Trophoblast cell (in vitro differentiated cells and primary cell): Measurements from ENCODE around the gene TMEM250.

ENCODE experiments used
- DNase-seq, 2 donors: peaks; one replicate each; pipeline ENCODE4 v3.0.0-alpha.2; 2016
- H2AFZ ChIP-seq: 2 replicates; pipeline ENCODE4 v1.6.1; 2013; ENCODE audit warnings: low read length, moderate library complexity, mild to moderate bottlenecking; ENCODE audit not compliant: insufficient read depth, poor library complexity
- H2AK5ac ChIP-seq: 2 replicates; pipeline ENCODE4 v1.6.1; 2013; ENCODE audit warnings: mild to moderate bottlenecking, low read length
- H2BK120ac ChIP-seq: 2 replicates; pipeline ENCODE4 v1.6.1; 2013; ENCODE audit warnings: low read length, mild to moderate bottlenecking, moderate library complexity; ENCODE audit not compliant: insufficient read depth, poor library complexity
- H2BK12ac ChIP-seq: 2 replicates; pipeline ENCODE4 v1.6.1; 2013; ENCODE audit warnings: mild to moderate bottlenecking, low read length, moderate library complexity
- H2BK5ac ChIP-seq: 2 replicates; pipeline ENCODE4 v1.6.1; 2013; ENCODE audit warnings: low read length, low read depth, moderate library complexity, mild to moderate bottlenecking; ENCODE audit not compliant: poor library complexity
- H3K14ac ChIP-seq: 2 replicates; pipeline ENCODE4 v1.6.1; 2013; ENCODE audit warnings: mild to moderate bottlenecking, low read length
- H3K18ac ChIP-seq: 2 replicates; pipeline ENCODE4 v1.6.1; 2013; ENCODE audit warnings: mild to moderate bottlenecking, low read length
- H3K23ac ChIP-seq: 2 replicates; pipeline ENCODE4 v1.6.1; 2013; ENCODE audit warnings: low read length
- H3K27ac ChIP-seq: 2 replicates; pipeline ENCODE4 v1.5.1; 2013; ENCODE audit warnings: low read depth, mild to moderate bottlenecking, inconsistent platforms, low read length, moderate library complexity
- H3K27me3 ChIP-seq: 2 replicates; pipeline ENCODE4 v1.6.1; 2013; ENCODE audit warnings: inconsistent platforms, mild to moderate bottlenecking, low read length, moderate library complexity; ENCODE audit not compliant: insufficient read depth
- H3K36me3 ChIP-seq, 2 experiments: 1 replicate in 1 of 2; 2 replicates in 1 of 2; pipeline ENCODE4 v1.6.1; 2013; ENCODE audit warnings: low read length in 2 of 2, mild to moderate bottlenecking in 2 of 2, moderate library complexity in 1 of 2; ENCODE audit not compliant: insufficient read depth in 2 of 2, control insufficient read depth in 1 of 2
- H3K4ac ChIP-seq: 2 replicates; pipeline ENCODE4 v1.6.1; 2013; ENCODE audit warnings: low read depth, mild to moderate bottlenecking, low read length, moderate library complexity
- H3K4me1 ChIP-seq, 2 experiments: 1 replicate in 1 of 2; 2 replicates in 1 of 2; pipeline ENCODE4 v1.6.1; 2013; ENCODE audit warnings: low read length in 2 of 2, mild to moderate bottlenecking in 2 of 2, moderate library complexity in 1 of 2; ENCODE audit not compliant: insufficient read depth in 2 of 2, control insufficient read depth in 1 of 2
- H3K4me2 ChIP-seq: 2 replicates; pipeline ENCODE4 v1.6.1; 2013; ENCODE audit warnings: inconsistent platforms, mild to moderate bottlenecking, low read length, moderate library complexity
- H3K4me3 ChIP-seq: 2 replicates; pipeline ENCODE4 v1.5.1; 2013; ENCODE audit warnings: mild to moderate bottlenecking, low read depth, low read length, inconsistent platforms
- H3K79me1 ChIP-seq: one replicate; pipeline ENCODE4 v1.6.1; 2013; ENCODE audit warnings: low read length
- H3K79me2 ChIP-seq: 2 replicates; pipeline ENCODE4 v1.6.1; 2013; ENCODE audit warnings: low read length, mild to moderate bottlenecking; ENCODE audit not compliant: control insufficient read depth, insufficient read depth, poor library complexity
- H3K9ac ChIP-seq: 2 replicates; pipeline ENCODE4 v1.6.1; 2013; ENCODE audit warnings: mild to moderate bottlenecking, low read length
- H3K9me3 ChIP-seq: 2 replicates; pipeline ENCODE4 v1.6.1; 2013; ENCODE audit warnings: low read depth, mild to moderate bottlenecking, control low read depth, inconsistent platforms, low read length; ENCODE audit not compliant: insufficient read depth
- H4K12ac ChIP-seq: 2 replicates; pipeline ENCODE4 v1.6.1; 2013; ENCODE audit warnings: low read depth, mild to moderate bottlenecking, low read length, moderate library complexity
- H4K8ac ChIP-seq: 2 replicates; pipeline ENCODE4 v1.6.1; 2013; ENCODE audit warnings: low read depth, mild to moderate bottlenecking, low read length, moderate library complexity
- H4K91ac ChIP-seq: one replicate; pipeline ENCODE4 v1.6.1; 2013; ENCODE audit warnings: low read depth, mild to moderate bottlenecking, low read length, moderate library complexity
- WGBS: extraction: QIAGEN DNeasy Blood & Tissue Kit; methylation state at CpG from one replicate; pipeline ENCODE4 v1.1.7; 2013; ENCODE audit warnings: missing lambda C conversion rate; ENCODE audit not compliant: insufficient read length, insufficient coverage; ENCODE audit errors: extremely low coverage; 5-methylcytosine and 5-hydroxymethylcytosine counted together

Gene TMEM250

DNA sequence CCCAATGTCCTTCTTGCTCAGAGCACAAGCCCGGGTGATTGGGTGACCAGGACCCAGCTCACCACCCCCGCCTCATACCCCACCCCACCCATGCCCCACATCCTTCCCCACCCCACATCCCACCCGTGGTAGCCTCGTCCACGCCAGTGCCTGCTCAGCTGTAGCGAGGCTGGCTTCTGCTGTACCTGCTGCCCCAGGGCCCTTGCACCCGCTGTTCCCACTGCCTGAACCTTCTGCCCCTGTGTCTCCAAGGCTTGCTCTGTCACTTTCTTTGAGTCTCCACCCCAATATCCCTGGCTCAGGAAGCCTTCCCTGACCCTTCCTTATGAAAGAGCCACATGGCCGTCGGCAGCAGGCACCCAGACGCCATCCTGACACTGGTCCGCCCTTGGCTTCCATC, 20.5 kb downstream of the TMEM250 start:
- Histone ChIP-seq H4K12ac (no peak overlapping the region), H3K4me2 (no peak overlapping the region), H4K8ac (no peak overlapping the region), H3K36me3 (no peaks in the 10 kb centered on the region), H3K4me1 (peaks cover 10 to 14% of the 10 kb centered on the region in 2 experiments), H3K23ac (no peak overlapping the region), H2AK5ac (no peak overlapping the region), H3K27ac (no peak overlapping the region), H3K9me3 (peaks cover 1% of the 10 kb centered on the region), H3K4me3 (no peak overlapping the region), H2BK120ac (no peak overlapping the region), H2BK5ac (no peak overlapping the region), H4K91ac (no peak overlapping the region), H2AFZ (no peak overlapping the region), H3K18ac (no peak overlapping the region), H3K4ac (no peak overlapping the region), H2BK12ac (no peak overlapping the region), H3K79me1 (peaks cover 13% of the 10 kb centered on the region), H3K27me3 (no peaks in the 10 kb centered on the region), H3K14ac (no peak overlapping the region), H3K79me2 (peaks cover 11% of the 10 kb centered on the region), H3K9ac (no peak overlapping the region)
- DNase-seq: no peak
- WGBS: no CpG with 5 or more reads among the region's 11 CpGs

DNA sequence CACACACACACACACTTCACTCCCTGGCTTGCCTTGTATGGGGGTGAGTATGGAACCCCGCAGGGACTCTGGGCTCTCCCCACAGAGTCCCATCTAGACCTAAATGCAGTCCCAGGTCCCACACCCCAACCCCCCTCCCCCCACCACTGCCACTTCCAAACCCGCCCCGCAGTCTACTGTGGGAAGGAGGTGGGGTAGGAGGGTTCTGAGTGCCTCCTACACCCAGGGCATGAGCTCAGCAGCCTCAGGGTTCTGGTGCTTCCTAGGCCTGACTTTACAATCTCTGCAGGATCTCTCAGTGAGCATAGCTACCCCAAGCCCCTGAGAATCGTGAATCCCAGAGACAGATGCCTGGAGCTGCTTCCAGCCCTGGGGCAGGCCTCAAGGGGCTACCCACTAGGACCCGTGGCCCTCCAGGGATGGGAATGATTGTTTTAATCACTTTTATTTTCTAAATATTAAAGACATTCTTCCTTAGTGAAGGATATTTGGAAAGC, 22.1 kb downstream of the TMEM250 start:
- Histone ChIP-seq H3K9me3 (no peaks in the 10 kb centered on the region), H2BK120ac (no peak overlapping the region), H3K9ac (no peak overlapping the region), H3K27ac (peak overlapping the region; percentile 7), H3K4me2 (no peak overlapping the region), H2AFZ (no peak overlapping the region), H3K18ac (no peak overlapping the region), H3K4me3 (no peak overlapping the region), H3K36me3 (peaks cover 0 to 7% of the 10 kb centered on the region in 2 experiments), H2BK12ac (peak overlapping the region; percentile 38), H2BK5ac (no peak overlapping the region), H3K23ac (no peak overlapping the region), H2AK5ac (no peak overlapping the region), H3K4ac (no peak overlapping the region), H3K14ac (no peak overlapping the region), H4K12ac (peak overlapping the region; percentile 10), H3K4me1 (peaks cover 20 to 21% of the 10 kb centered on the region in 2 experiments), H3K27me3 (no peaks in the 10 kb centered on the region), H4K8ac (no peak overlapping the region), H4K91ac (peak overlapping the region; percentile 74), H3K79me1 (peaks cover 20% of the 10 kb centered on the region), H3K79me2 (peaks cover 15% of the 10 kb centered on the region)
- no CpG with 5 or more reads among the region's 5 CpGs for WGBS
- no peak for DNase-seq

DNA sequence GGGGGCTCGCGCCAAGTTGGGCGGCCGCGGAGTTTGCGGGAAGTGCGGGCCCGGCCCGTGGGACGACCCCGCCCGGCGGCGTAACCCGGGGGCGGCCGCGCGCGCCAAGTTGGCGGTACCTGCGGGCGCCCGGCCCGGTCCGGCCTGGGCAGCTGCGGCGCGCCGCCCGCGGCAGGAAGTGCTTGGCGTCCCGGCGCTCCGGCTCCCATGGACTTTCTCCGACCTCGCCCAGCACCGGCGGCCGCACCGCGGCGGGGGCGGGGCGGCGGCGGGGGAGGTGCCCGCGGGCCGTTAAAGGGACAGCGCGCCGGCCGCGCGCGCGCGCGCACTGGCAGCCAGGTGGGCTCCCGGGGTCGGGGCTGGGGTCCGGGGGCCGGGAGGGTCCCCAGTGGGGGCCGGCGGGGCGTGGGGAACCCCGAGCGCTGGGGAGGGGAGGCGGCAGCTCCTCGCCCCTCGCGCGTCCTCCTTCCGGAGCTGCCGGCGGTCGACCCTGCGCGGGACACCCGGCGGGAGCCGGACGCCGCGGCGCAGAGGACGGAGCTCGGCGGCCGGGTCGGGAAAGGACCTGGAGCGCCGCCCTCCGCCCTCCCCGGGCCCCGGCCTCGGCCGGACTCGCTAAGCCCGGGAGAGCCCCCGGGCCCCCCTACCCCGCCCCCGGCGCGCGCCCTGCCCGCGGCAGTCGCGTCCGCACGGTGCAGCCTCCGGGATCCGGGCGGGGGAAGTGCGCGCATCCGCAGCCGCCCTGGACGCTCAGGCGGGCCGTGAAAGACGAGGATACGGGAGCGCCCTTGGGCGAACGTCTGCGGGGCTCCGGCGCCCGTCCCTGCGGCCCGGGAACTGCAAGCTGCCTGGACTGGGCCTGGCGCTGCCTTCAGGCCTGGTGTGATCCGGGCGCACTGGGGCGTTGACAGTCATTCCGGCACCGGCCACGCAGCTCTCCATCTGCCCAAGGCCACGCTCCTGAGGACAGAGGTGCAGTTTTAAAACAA, 23.3 kb downstream of the TMEM250 start, which contains the start of gene NACC2:
Gene NACC2, minus strand, starts transcription at position 220 of the 989 bp plus-strand sequence. CDS start 44,768 bp downstream, outside the sequence.
- H2BK120ac ChIP-seq: peak within 1 kb of the TSS; percentile 62
- no peaks in the 10 kb centered on the region for H3K27me3 ChIP-seq
- H3K79me1 ChIP-seq: peaks cover 25% of the 10 kb centered on the region
- H3K9ac ChIP-seq: peak within 1 kb of the TSS; percentile 69
- peak within 1 kb of the TSS; percentile 87 for H3K4me2 ChIP-seq
- H3K18ac ChIP-seq: peak within 1 kb of the TSS; percentile 66
- H3K9me3 ChIP-seq: no peaks in the 10 kb centered on the region
- H3K4me3 ChIP-seq: peak within 1 kb of the TSS; percentile 75
- peak within 1 kb of the TSS; percentile 37 for H3K27ac ChIP-seq
- DNase-seq: peak; percentile 66 to 85
- peaks cover 15% of the 10 kb centered on the region for H3K79me2 ChIP-seq
- H3K23ac ChIP-seq: no peak within 1 kb of the TSS
- peak within 1 kb of the TSS; percentile 73 for H2AK5ac ChIP-seq
- H3K4me1 ChIP-seq: peaks cover 31% of the 10 kb centered on the region in 2 experiments
- peak within 1 kb of the TSS; percentile 61 for H3K4ac ChIP-seq
- H2BK12ac ChIP-seq: peak within 1 kb of the TSS; percentile 26
- peak within 1 kb of the TSS; percentile 74 for H4K91ac ChIP-seq
- H3K36me3 ChIP-seq: peaks cover 0 to 7% of the 10 kb centered on the region in 2 experiments
- peak within 1 kb of the TSS; percentile 68 for H4K8ac ChIP-seq
- peak within 1 kb of the TSS; percentile 59 for H4K12ac ChIP-seq
- peak within 1 kb of the TSS; percentile 50 for H2AFZ ChIP-seq
- WGBS: no CpG with 5 or more reads among the region's 143 CpGs
- H3K14ac ChIP-seq: peak within 1 kb of the TSS; percentile 90
- H2BK5ac ChIP-seq: peak within 1 kb of the TSS; percentile 42

DNA sequence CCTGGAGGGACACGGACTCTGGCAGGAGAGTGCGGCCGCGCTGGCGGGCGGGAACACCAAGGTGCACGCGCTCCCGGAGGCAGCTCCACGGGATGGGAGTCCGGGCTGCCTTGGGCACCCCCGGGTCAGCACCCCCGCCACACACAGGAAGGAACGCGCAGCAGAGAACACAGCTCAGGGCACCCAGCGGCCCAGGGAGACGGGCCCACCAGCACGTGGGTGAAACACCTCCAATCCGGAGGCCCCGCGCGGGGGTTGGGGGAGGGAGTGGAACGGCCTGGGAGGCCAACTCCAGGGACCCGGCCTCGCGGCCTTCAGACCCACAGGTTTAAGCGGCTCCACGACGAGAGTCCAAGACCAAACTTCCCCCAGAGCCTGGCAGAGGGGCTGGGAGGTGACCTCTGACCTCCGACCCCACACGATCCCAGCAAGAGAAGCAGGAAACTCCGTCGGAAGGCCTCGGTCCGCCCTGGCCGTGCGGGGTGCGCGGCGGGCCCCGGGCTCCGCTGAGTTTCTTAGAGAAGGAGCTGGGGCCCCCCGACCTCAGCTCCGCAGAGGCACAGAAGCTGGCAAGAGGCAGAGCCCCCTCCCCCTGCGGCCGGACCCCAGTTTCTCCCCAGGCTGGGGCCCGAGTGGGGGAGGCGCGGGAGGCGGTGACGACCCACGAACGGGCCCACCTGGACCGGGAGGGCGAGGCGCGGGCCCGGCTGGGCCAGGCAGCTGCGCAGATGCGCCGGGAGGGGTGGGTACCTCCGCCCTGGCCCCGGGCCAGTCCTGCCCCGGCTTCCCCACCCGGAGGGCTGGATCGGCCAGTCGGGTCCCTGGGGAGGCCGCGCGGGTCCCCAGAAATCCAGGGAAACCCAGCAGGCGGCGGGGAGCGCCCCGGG, 24.4 kb downstream of the TMEM250 start:
- Histone ChIP-seq H3K36me3 (peaks cover 0 to 7% of the 10 kb centered on the region in 2 experiments), H3K4me2 (peak overlapping the region; percentile 87), H2BK120ac (peak overlapping the region; percentile 62), H3K79me2 (peaks cover 15% of the 10 kb centered on the region), H2BK5ac (peak overlapping the region; percentile 42), H3K23ac (no peak overlapping the region), H3K9me3 (no peaks in the 10 kb centered on the region), H2AFZ (peak overlapping the region; percentile 50), H4K8ac (peak overlapping the region; percentile 13), H4K91ac (peak overlapping the region; percentile 67), H3K4ac (peak overlapping the region; percentile 61), H3K18ac (peak overlapping the region; percentile 45), H2AK5ac (peak overlapping the region; percentile 63), H2BK12ac (peak overlapping the region; percentile 26), H3K14ac (peak overlapping the region; percentile 90), H3K79me1 (peaks cover 25% of the 10 kb centered on the region), H3K27me3 (no peaks in the 10 kb centered on the region), H3K4me1 (peaks cover 31% of the 10 kb centered on the region in 2 experiments), H3K9ac (peak overlapping the region; percentile 54), H4K12ac (peak overlapping the region; percentile 39), H3K4me3 (peak overlapping the region; percentile 75), H3K27ac (peak overlapping the region; percentile 36)
- DNase-seq: peak; percentile 52 to 64
- no CpG with 5 or more reads among the region's 74 CpGs for WGBS
